Cortex of kidney (tissue), 1 donor: ENCODE data around the gene ECSCR.
"Not testable (repeated sequence)": the region's sequence is repeated elsewhere in the genome, so short reads cannot be mapped to it uniquely, and the experiment has no call there.

Experiments used
- DNase-seq: peaks from one replicate; lab custom pipeline; 2025; lab: John Stamatoyannopoulos, UW

ECSCR gene

DNA sequence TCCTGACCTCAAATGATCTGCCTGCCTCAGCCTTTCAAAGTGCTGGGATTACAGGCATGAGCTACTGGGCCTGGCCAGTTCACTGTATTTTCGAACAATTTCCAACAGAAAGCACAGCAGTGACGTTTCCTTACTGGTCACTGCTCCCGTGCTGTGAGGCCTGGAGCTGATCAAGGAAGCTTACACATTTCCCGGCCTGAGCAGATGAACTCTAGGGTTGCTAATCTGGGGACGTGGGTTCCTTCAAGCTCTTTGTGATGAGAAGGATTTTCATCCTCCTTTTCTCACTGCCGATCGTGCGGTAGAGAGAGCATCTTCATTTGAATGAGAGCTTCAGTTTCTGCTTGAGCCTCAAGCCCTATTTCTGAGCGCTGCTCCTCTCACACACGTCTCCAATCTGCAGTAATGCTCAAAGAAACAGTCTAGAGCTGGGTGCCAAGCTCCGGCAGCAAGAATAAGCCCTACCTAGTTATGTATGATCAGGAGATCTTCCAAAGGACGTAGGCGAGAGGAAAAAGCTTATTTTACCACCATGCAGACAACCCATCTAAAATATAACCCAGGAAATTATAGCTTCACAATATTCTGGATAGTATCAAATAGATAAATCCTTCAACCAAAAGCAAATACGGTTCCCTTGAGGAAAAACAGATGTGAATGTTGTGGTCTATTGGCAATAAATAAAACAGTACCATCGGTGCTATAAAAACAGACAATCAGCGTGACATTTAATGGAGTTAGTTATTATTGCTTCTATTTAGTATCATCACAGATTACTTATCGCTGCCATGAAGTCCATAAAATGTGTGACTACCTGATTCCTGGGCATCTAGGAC is 51.3 kb downstream of the ECSCR start:
- DNase-seq = no peak

DNA sequence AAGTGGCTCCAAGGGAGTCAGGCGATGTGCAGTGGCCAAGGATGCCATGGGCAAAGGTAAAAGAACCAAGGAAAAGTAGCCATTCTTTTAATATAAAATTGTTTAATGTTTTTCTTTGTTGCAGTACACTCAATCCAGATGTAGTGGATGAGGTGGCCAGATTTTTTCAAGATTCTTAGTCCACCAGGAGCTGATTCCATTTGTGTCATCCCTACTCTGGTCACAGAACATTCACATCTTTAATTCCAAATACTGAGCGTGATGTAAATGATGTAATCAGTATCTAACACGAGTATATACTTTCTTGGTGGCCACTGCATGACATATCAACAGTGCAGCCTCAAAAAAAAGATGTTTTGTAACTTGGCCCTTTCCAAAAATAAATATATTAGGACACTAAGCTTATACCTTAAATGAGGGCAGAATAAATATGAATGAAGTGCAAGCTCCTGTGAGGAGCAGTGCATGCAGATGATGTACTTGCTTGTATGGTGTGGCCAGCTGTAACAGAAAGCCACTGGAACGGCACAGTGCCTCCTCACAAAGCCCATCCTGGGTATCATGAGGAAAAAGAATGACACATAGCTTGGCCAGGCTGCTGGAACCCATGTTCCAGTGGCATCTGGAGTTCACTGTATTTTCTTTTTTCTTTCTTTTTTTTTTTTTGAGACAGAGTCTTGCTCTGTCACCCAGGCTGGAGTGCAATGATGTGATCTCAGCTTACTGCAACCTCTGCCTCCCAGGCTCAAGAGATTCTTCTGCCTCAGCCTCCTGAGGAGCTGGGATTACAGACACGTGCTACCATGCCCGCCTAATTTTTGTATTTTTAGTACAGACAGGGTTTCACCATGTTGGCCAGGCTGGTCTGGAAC is 52.2 kb downstream of the ECSCR start:
- DNase-seq = no peak

DNA sequence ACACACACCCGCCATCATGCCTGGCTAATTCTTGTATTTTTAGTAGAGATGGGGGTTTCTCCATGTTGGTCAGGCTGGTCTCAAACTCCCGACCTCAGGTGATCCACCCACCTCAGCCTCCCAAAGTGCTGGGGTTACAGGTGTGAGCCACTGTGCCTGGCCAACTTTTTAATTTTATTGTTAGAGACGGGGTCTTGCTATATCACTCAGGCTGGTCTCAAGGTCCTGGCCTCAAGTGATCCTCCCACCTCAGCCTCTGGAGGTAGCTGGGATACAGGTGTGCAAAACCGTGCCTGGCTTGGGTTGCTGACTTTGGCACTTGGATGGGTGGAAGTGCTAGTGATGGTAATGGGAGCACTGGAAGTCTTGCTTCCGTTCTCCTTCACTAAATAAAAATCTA is 53.4 kb downstream of the ECSCR start:
- not testable (repeated sequence) for DNase-seq

DNA sequence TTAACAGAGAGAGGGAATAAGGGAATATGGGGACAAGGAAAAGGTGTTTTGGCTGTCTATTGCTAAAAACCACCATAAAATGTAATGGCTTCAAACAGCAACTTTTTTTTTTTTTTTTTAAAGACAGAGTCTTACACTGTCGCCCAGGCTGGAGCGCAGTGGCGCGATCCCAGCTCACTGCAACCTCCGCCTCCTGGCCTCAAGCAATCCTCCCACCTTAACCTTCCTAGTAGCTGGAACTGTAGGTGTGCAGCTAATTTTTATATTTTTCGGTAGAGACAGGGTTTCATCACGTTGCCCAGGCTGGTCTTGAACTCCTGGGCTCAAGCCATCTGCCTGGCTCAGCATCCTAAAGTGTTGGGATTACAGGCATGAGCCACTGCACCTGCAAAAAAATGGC is 54.4 kb downstream of the ECSCR start:
- DNase-seq = no peak

DNA sequence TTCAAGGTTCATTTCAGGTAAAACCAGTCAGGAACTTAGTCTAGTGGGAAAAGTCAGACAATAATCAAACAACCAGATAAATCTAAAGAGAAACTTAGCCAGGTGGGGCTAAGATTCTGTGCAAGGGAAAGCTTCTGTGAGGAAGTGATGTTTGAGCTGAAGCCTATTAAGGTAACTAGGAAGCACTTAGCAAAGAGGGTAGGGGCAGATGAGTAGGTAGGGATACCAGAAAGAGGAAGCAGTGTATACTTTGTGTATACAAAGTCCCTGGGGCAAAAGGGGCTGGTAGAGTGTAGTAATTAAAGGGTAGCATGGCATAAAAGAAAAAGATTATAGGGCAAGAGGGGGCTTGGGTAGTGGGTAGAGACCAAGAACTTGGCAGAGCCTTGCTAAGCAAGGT is 55.0 kb downstream of the ECSCR start:
- no peak for DNase-seq

DNA sequence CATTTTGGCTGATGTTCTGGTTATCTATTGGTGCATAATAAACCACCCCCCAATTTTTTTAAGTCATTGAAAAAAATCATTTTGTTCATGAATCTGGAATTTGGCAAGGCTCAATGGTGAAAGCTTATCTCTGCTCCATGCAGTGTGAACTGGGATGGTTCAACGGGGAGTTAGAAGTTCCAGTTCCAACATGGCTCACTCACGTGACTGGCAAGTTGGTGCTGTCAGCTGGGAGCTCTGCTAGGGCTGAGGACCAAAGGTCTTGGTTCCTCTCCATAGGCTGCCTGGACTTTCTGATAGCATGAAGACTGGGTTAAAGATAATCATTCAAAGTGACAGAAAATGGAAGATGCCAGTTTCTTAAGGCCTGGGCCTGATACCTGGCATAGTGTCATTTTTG is 55.6 kb downstream of the ECSCR start:
- DNase-seq = no peak

DNA sequence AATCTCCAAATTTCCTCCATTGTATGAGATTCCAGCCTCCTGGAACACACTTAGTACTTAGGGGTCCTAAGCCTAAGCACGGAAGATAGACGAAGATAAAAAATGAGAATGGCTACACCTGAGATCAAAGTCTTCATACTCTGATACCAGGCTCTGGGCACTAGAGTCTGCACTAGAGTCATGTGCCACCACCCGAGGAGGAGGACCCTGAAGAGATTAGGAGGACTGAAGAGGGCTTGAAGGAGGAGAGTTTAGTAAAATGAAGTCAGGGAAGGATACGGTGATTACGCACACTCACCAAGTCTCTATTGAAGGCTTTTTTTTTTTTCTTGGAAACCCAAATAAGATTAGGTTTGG is 58.1 kb downstream of the ECSCR start:
- DNase-seq = no peak

DNA sequence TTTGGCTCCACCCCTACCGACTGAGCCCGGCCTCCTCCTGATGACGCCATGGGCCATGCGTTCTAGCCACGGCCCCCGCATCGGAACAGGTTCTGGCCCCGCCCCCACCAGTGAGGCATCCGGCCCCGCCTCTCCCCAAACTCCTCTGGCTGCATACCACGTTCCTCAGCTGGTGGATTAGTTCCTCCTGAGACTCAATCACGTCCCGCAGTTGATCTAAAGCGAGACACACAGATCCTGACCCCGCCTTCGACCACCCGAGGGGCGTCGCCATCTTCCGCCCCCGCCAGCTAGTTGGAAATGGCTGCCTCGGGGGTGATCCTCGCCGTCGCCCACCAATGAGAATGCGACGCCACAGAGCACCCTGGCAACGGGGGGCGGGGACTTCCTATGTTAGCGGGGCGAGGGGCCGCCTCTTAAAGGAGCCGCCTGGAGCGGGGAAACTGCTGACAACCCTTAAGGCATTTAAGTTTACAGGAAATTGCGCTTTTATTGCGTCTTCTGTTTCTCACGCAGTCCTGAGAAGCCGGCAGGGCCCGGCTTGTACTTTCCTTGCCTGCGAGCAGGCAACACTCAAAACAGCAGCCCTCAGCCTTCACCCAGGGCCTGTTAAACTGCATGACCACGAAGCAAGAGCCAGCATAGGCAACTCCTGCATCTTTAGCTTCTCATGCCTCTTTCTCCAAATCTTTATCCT is 58.6 kb downstream of the ECSCR start, which contains the start of gene SPATA24:
Gene SPATA24 (minus strand): TSS at position 303 of the 697 bp plus-strand sequence. CDS start 29 bp downstream, at position 274.
- peak; percentile 78 for DNase-seq

DNA sequence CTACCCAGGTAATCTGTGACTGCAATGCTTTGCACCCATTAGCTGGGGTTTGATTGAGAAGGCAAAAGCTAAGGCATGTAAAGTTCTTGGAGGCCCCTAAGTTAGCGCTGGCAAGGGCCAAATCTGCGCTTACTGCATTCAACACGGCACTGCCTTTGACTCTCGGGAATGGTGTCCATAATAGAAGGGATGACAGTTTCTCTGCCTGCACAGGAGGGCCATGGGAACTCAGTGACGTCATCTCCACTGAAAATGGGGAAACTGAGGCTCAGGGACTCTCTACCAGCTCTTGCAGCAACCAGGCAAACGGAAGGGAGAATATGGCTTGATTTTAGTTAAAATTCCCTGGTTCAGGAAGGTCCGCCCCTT is 59.1 kb downstream of the ECSCR start:
- DNase-seq = no peak

DNA sequence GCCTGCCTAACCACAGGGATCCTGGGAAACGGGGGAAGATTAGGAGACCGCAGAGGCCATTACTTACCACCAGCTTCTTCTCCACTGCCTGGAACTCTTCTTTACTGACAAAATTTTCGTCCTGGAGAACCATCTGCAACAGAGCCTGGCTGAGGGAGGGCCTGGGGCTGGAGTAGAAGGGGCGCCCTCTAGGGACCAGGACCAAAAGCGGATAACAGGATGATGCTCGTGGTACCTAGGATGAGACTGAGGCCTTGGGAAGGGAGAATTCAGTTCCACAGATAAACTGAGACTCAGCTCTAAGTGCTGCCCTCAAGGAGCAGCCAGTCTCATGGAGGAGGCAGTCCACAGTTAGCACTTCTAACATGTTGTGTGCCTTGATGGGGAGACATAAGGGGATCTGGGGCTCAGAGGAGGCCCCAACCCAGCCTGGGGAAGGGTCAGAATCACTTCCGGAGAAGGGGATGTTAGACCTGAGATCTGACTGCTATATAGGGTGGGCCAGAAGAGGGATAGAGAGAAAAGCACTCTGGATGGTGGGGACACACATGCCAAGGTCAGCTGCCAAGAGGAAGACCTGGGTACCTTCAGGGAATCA is 59.9 kb downstream of the ECSCR start:
- no peak for DNase-seq

DNA sequence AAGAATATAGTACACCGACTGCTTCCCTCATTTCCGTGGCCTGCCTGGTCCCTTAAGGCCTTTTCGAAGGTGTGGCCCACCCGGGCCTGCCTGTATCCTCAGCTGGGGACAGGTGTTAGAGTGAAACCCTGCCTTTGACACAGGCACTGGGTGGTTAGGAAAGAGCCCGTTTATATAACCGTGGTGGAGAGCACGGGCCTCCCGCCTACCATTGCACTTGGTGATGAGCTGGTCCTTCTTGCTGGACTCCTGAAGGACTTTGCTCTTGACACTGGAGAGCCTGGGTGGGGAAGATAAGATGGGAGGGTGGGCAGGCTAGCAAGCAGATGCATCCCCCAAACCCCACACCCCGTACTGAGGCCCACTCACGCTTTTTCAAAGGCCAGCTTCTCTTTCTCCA is 61.0 kb downstream of the ECSCR start:
- no peak for DNase-seq

DNA sequence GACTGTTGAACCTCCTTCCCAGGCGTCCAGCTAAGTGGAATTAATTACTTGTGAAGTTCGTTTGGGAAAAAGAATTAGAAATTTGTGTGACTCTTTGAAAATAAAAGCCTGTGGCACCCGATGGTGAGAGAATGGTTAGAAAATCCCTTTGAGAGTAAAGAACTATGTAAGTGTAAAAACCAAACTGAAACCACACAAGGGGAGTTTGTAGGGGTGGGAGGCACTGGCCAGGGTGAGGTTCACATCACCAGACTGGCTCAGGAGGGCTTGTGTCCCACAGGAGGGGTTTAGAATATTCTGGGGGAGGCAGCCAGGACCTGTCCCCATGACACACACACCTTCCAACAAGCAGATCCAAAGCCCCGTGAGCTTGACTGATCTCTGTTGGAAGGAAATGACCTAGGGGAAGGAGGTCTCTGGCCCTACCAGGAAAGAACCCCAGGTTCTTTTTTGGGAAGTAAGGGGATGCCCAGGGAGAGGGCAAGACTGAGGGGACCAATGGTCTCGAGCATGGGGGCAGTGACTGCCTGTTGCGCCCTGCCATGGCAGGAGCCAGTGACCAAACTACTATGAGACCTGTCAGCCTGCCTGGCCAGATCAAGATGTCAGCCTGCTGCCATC is 62.9 kb downstream of the ECSCR start:
- DNase-seq = no peak
